DOHH2 (cell line): ENCODE results near the gene EFNB1.

ENCODE experiments used
- H3F3A ChIP-seq: fragments of 200-600 bp; sonication (generic), shearing (Covaris generic); 2 replicates; pipeline ENCODE4 v1.6.0; 2016; ENCODE audit warnings: antibody characterized with exemption, mild to moderate bottlenecking; ENCODE audit not compliant: control insufficient read depth, insufficient read depth
- H3K27ac ChIP-seq: fragments of 200-600 bp; sonication (generic); 2 replicates; pipeline ENCODE4 v1.5.1; 2014; ENCODE audit warnings: low read depth, mild to moderate bottlenecking, low read length, moderate library complexity
- H3K27me3 ChIP-seq: fragments of 200-600 bp; sonication (generic); 2 replicates; pipeline ENCODE4 v1.6.1; 2014; ENCODE audit warnings: mild to moderate bottlenecking, low read length, mixed read lengths; ENCODE audit not compliant: control insufficient read depth
- H3K36me3 ChIP-seq: fragments of 200-600 bp; sonication (generic); 2 replicates; pipeline ENCODE4 v1.6.1; 2014; ENCODE audit warnings: mild to moderate bottlenecking, low read length, moderate library complexity, mixed read lengths; ENCODE audit not compliant: control insufficient read depth
- H3K4me1 ChIP-seq: fragments of 200-600 bp; sonication (generic); 2 replicates; pipeline ENCODE4 v1.6.1; 2014; ENCODE audit warnings: mild to moderate bottlenecking, low read length, mixed read lengths; ENCODE audit not compliant: control insufficient read depth
- H3K4me2 ChIP-seq: fragments of 200-600 bp; sonication (generic); 2 replicates; pipeline ENCODE4 v1.6.0; 2014; ENCODE audit warnings: mild to moderate bottlenecking, low read length, moderate library complexity
- H3K4me3 ChIP-seq: fragments of 200-600 bp; sonication (generic); 2 replicates; pipeline ENCODE4 v1.5.1; 2014; ENCODE audit warnings: mild to moderate bottlenecking, low read length, mixed read lengths
- H3K79me2 ChIP-seq: fragments of 200-600 bp; sonication (generic); 2 replicates; pipeline ENCODE4 v1.6.1; 2014; ENCODE audit warnings: mild to moderate bottlenecking, low read length, mixed read lengths; ENCODE audit not compliant: control insufficient read depth
- H3K9me2 ChIP-seq: fragments of 200-600 bp; sonication (generic); replicated peaks from 2 replicates; pipeline ENCODE4 v1.6.1; 2014; ENCODE audit warnings: mild to moderate bottlenecking, low read length, mixed read lengths; ENCODE audit not compliant: control insufficient read depth
- H3K9me3 ChIP-seq: fragments of 200-600 bp; sonication (generic); 2 replicates; pipeline ENCODE4 v1.6.1; 2014; ENCODE audit warnings: antibody characterized with exemption, low read length, mixed read lengths; ENCODE audit not compliant: control insufficient read depth, insufficient read depth
- H4K20me1 ChIP-seq: fragments of 200-600 bp; sonication (generic); 2 replicates; pipeline ENCODE4 v1.6.0; 2014; ENCODE audit warnings: low read depth, mild to moderate bottlenecking, antibody characterized with exemption, low read length, moderate library complexity; ENCODE audit not compliant: control insufficient read depth, insufficient read depth
- EZH2phosphoT487 ChIP-seq: fragments of 200-600 bp; sonication (generic); IDR thresholded peaks from 2 replicates; pipeline ENCODE4 v1.6.1; 2017; ENCODE audit warnings: borderline replicate concordance, mild to moderate bottlenecking, antibody characterized with exemption, low read length, moderate library complexity, mixed read lengths
- TF ChIP-seq, protein P1 (sequence below): fragments of 200-600 bp; sonication (generic); IDR thresholded peaks from one replicate; pipeline ENCODE4 v1.5.1; 2014; ENCODE audit warnings: antibody characterized with exemption, mild to moderate bottlenecking, low read depth, low read length; ENCODE audit not compliant: poor library complexity, severe bottlenecking

Gene EFNB1

DNA sequence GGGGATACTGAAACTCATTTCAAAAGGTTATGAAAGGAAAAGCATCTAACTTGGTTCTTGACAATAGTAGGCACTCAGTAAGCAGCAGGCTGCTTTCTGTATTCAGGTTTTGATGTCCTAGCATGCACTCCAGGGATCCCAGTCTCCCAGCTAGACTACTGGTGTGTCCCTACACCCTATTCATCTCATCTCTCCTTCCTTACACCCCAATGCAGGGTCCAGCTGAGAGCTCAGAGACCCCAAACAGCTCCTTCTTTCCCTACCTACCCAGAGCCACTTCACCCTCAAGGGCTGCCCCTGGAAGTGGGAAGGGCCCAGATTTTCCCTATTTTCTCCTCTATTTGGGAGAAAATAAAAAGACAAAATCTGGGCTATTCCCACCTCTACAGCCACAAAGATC, 1.6 kb upstream of the EFNB1 start:
- Histone ChIP-seq H3K36me3 (no peaks in the 10 kb centered on the region), H3K9me3 (no peaks in the 10 kb centered on the region), H3K9me2 (no peaks in the 10 kb centered on the region), H3K27ac (no peak overlapping the region), H3K4me3 (no peak overlapping the region), H3K4me2 (no peak overlapping the region), H3K4me1 (peaks cover 11% of the 10 kb centered on the region), H3K79me2 (no peaks in the 10 kb centered on the region), H4K20me1 (no peaks in the 10 kb centered on the region), H3K27me3 (peaks cover 8% of the 10 kb centered on the region; the same call in 1 of the 2 replicates), H3F3A (no peaks in the 10 kb centered on the region)
- TF ChIP-seq EZH2phosphoT487, result no peak
- TF ChIP-seq, protein P1, sequence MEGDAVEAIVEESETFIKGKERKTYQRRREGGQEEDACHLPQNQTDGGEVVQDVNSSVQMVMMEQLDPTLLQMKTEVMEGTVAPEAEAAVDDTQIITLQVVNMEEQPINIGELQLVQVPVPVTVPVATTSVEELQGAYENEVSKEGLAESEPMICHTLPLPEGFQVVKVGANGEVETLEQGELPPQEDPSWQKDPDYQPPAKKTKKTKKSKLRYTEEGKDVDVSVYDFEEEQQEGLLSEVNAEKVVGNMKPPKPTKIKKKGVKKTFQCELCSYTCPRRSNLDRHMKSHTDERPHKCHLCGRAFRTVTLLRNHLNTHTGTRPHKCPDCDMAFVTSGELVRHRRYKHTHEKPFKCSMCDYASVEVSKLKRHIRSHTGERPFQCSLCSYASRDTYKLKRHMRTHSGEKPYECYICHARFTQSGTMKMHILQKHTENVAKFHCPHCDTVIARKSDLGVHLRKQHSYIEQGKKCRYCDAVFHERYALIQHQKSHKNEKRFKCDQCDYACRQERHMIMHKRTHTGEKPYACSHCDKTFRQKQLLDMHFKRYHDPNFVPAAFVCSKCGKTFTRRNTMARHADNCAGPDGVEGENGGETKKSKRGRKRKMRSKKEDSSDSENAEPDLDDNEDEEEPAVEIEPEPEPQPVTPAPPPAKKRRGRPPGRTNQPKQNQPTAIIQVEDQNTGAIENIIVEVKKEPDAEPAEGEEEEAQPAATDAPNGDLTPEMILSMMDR, result no peak

DNA sequence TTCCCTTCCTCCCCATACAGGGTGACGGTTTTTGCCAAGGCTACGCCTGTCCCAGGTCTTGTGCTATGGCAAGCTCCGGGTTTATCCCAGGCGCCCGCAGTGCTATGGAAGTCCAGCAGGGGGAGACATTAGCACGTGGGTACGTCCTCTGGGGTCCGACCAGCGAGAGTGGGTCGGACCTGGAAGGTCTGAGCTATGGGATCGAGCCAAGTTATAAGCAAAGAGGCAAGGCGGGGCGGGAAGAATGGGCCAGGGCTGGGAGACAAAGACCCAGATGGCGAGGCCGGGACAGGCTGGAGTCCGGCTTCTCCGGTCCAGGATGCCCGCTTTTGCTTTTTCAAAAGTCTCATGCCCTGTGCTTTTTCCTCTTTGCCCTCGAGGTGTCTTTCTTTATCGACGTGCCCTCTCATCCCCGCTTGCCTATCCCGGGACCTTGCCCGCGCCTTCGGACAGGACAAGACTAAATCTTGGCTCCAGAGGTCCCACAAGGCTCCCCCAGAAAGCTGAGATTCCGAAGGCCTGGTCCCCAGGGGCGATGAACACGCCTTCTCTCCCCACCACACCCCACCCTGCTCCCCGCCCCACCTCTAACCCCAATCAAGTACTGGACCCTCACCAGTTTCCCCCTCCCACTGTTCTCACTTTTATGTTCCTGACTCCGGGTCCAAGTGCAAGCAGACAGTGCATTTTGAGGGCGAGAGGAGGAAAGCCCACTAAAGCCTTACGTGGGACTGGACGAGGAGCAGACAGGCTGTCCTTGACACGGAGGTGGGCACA, 785 bp upstream of the EFNB1 start:
- Histone ChIP-seq H3K4me3 (peak overlapping the region; percentile 80), H3K4me1 (peaks cover 11% of the 10 kb centered on the region), H4K20me1 (no peaks in the 10 kb centered on the region), H3K79me2 (no peaks in the 10 kb centered on the region), H3K36me3 (no peaks in the 10 kb centered on the region), H3K9me3 (no peaks in the 10 kb centered on the region), H3K27ac (no peak overlapping the region), H3K27me3 (peaks cover 8% of the 10 kb centered on the region; the same call in 1 of the 2 replicates), H3F3A (no peaks in the 10 kb centered on the region), H3K4me2 (peak overlapping the region; percentile 84), H3K9me2 (no peaks in the 10 kb centered on the region)
- TF ChIP-seq, protein P1, result peak; percentile 79
- TF ChIP-seq EZH2phosphoT487, result no peak

DNA sequence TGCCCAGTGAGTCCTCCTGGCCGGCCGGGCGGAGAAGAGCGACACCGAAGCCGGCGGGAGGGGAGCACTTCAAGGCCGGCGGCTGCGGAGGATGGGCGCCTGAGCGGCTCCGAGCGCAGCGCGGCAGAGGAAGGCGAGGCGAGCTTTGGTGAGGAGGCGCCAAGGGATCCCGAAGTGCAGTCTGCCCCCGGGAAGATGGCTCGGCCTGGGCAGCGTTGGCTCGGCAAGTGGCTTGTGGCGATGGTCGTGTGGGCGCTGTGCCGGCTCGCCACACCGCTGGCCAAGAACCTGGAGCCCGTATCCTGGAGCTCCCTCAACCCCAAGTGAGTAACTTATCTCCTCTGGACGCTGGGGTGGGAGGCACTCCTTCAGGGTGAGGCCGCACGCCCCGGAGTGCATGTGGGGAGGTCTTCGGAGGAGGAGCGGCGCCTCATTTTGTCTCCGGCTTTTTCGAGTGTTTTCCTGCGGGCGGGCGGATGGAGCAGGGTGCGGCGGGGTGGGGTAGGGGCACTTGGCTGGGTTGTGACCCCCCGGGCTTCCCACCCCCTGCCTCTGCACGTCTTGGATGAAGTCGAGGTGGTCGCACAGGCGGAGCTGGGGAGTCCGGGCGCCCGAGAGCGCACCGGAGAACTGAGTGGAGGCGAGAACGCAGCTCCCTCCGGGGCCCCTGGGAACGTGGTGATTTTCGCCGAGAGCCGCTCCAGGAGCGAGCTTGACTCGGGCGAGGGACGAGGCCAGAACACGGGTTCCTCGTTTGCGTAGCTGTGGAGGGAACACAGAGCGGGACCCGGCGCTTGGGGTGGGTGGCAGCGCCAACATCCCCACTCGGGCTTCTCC, 979 bp downstream of the EFNB1 start:
- Histone ChIP-seq H3K27ac (no peak overlapping the region), H3F3A (no peaks in the 10 kb centered on the region), H3K4me1 (peaks cover 17% of the 10 kb centered on the region), H3K79me2 (no peaks in the 10 kb centered on the region), H3K9me2 (no peaks in the 10 kb centered on the region), H4K20me1 (no peaks in the 10 kb centered on the region), H3K27me3 (peaks cover 8% of the 10 kb centered on the region; the same call in 1 of the 2 replicates), H3K4me2 (peak overlapping the region; percentile 84), H3K9me3 (no peaks in the 10 kb centered on the region), H3K4me3 (peak overlapping the region; percentile 80), H3K36me3 (no peaks in the 10 kb centered on the region)
- TF ChIP-seq, protein P1, result no peak
- no peak for TF ChIP-seq EZH2phosphoT487
